ENCODE measurements around the gene CLBA1.

Gene CLBA1

GRCh38 chr14:104978746-104979691 lies 6.6 kb upstream of the CLBA1 start:
- Histone ChIP-seq H3K4me1 (ENCODE audit: control insufficient read depth, insufficient read depth, low read length) (peaks cover 5% of the 10 kb centered on the region; the same call in 1 of the 2 replicates), H3K36me3 (ENCODE audit: control insufficient read depth in 2 of 2, insufficient read depth in 1 of 2, low read length in 2 of 2) (no peaks in the 10 kb centered on the region), H3K27ac (ENCODE audit: extremely low read depth, low read depth, low read length) (no peak overlapping the region), H3K9me3 (ENCODE audit: control insufficient read depth, insufficient read depth, low read depth, low read length) (no peaks in the 10 kb centered on the region), H3K4me3 (ENCODE audit: low read depth, low read length) (no peak overlapping the region)
- ChIA-PET CTCF (interaction anchor here (1.0 kb wide), 1 partner anchor 67 kb away, joined by 3 read pairs; no protein-coding TSS in a partner anchor), POLR2A (interaction anchor here (0.6 to 1.5 kb wide), 6 partner anchors 10 to 225 kb away, joined by 3 to 7 read pairs (median 4); partner anchors contain the start of gene CDCA4)
- TF ChIP-seq ZNF488 (tag by site-specific recombination; IDR thresholded peaks at IDR 0.05) (no peak), ZNF530 (tag by site-specific recombination; IDR thresholded peaks at IDR 0.05; ENCODE audit: low read depth) (no peak), ZFP69B (tag by site-specific recombination; IDR thresholded peaks at IDR 0.05) (no peak), ZNF404 (tag by site-specific recombination; IDR thresholded peaks at IDR 0.05) (no peak), ZBTB26 (tag by site-specific recombination; optimal IDR thresholded peaks at IDR 0.05) (no peak), ZNF394 (tag by site-specific recombination; IDR thresholded peaks at IDR 0.05; ENCODE audit: borderline replicate concordance) (no peak), SCRT2 (tag by site-specific recombination; IDR thresholded peaks at IDR 0.05) (no peak), ZFP37 (tag by site-specific recombination; IDR thresholded peaks at IDR 0.05) (no peak), ZNF2 (tag by site-specific recombination; IDR thresholded peaks at IDR 0.05) (no peak), ZNF544 (tag by site-specific recombination; IDR thresholded peaks at IDR 0.05) (no peak), ZFHX2 (tag by site-specific recombination; conservative IDR thresholded peaks at IDR 0.05) (peak; percentile 44), ZNF837 (tag by site-specific recombination; IDR thresholded peaks at IDR 0.05) (no peak), ZNF211 (tag by site-specific recombination; IDR thresholded peaks at IDR 0.05; ENCODE audit: low read depth) (no peak), SETDB1 (IDR thresholded peaks at IDR 0.05; ENCODE audit: insufficient read length, low read length) (no peak), INSM2 (tag by site-specific recombination; IDR thresholded peaks at IDR 0.05) (no peak), ZNF501 (tag by site-specific recombination; IDR thresholded peaks at IDR 0.05) (no peak), CTCF (tag by site-specific recombination; IDR thresholded peaks at IDR 0.05) (no peak), KLF1 (tag by site-specific recombination; IDR thresholded peaks at IDR 0.05) (no peak), ZNF600 (tag by site-specific recombination; IDR thresholded peaks at IDR 0.05) (peak; percentile 85), ZNF280C (tag by site-specific recombination; IDR thresholded peaks at IDR 0.05) (no peak), BCL6B (tag by site-specific recombination; IDR thresholded peaks at IDR 0.05) (no peak), HOXD13 (CRISPR knock-in tag; IDR thresholded peaks at IDR 0.05; ENCODE audit: borderline replicate concordance) (no peak), PATZ1 (tag by site-specific recombination; IDR thresholded peaks at IDR 0.05) (peak; percentile 6; the same call in 1 of the 2 replicates), SP3 (tag by site-specific recombination; IDR thresholded peaks at IDR 0.05) (0 out of 2 replicates have a peak, but pooled peaks have one; percentile 5), ZNF391 (tag by site-specific recombination; IDR thresholded peaks at IDR 0.05; ENCODE audit: borderline replicate concordance, low read depth) (no peak), ZBTB20 (tag by site-specific recombination; IDR thresholded peaks at IDR 0.05) (0 out of 2 replicates have a peak, but pooled peaks have one; percentile 19)
